GM20000 (cell line): Measurements from ENCODE around the gene EXOC1L.
"Not testable (repeated sequence)": the region's sequence is repeated elsewhere in the genome, so short reads cannot be mapped to it uniquely, and the experiment has no call there.

Experiments used
- DNase-seq: peaks from one replicate; pipeline ENCODE4 v3.0.0; 2012; ENCODE audit warnings: low spot score
- CTCF ChIP-seq: IDR thresholded peaks from 2 replicates; pipeline ENCODE4 v1.5.1; 2012; ENCODE audit warnings: mild to moderate bottlenecking, control low read depth; ENCODE audit errors: extremely low read depth, missing control alignments

The EXOC1L gene

DNA sequence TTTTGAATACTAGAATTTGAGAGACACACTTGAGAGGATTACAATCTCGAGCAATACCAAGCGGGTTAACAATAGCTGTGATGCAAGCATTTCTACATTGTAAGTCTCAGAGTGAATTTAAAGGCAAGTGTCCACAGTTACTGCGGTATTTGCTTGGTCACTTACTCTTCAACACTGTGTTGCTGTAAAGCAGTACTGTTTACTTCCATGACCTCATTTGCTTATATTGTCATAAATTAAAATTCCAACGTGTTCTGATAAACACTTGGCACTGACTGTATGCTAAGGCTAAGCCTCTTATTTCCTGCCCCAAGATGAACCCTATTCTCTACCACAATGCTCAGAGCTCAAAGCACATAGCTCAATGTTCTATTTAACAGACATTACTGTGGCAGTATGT, 11.1 kb downstream of the EXOC1L start:
- TF ChIP-seq CTCF = no peak
- DNase-seq = no peak

GRCh38 chr4:55834086-55834795, 14.7 kb downstream of the EXOC1L start:
- TF ChIP-seq CTCF = no peak
- DNase-seq = no peak

GRCh38 chr4:55837903-55838302, 18.3 kb downstream of the EXOC1L start:
- no peak for TF ChIP-seq CTCF
- DNase-seq = no peak

- no peak for DNase-seq
- TF ChIP-seq CTCF = no peak
Measured at GRCh38 chr4:55838356-55838755, 18.8 kb downstream of the EXOC1L start.

GRCh38 chr4:55838952-55839351, 19.4 kb downstream of the EXOC1L start:
- TF ChIP-seq CTCF = no peak
- no peak for DNase-seq

- no peak for TF ChIP-seq CTCF
- no peak for DNase-seq
Measured at GRCh38 chr4:55840956-55841355, 21.4 kb downstream of the EXOC1L start.

GRCh38 chr4:55841373-55842239, 22.0 kb downstream of the EXOC1L start:
- DNase-seq = not testable (repeated sequence)

DNA sequence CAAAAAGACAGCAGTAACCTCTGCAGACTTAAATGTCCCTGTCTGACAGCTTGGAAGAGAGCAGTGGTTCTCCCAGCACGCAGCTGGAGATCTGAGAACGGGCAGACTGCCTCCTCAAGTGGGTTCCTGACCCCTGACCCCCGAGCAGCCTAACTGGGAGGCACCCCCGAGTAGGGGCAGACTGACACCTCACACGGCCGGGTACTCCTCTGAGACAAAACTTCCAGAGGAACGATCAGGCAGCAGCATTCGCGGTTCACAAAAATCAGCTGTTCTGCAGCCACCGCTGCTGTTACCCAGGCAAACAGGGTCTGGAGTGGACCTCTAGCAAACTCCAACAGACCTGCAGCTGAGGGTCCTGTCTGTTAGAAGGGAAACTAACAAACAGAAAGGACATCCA, 22.7 kb downstream of the EXOC1L start:
- DNase-seq = not testable (repeated sequence)
